ENCODE results near the gene SRC. TPM values are rescaled to one million over a fixed set of nuclear protein-coding genes. Genes with fewer than 3 reads are reported as not detected.

SRC gene
- total and polyA plus RNA-seq, 2 donors = 4.4 to 14.5 TPM

GRCh38 chr20:37302981-37303380 lies 43.0 kb upstream of the SRC start:
- 96% methylated on average over 2 of the region's 2 CpGs for WGBS
- H3K36me3 ChIP-seq (ENCODE audit: control insufficient read depth in 2 of 2, insufficient read depth in 2 of 2, low read length in 1 of 2) = peaks cover 49 to 52% of the 10 kb centered on the region in 2 donors
- no peak overlapping the region for H3K4me3 ChIP-seq (ENCODE audit: low read length in 2 of 2)
- no peaks in the 10 kb centered on the region for H3K9me3 ChIP-seq (ENCODE audit: control insufficient read depth in 2 of 2, insufficient read depth in 1 of 2, low read length in 1 of 2)
- no peak for DNase-seq (ENCODE audit: low read depth in 6 of 9, low spot score in 9 of 9)
- peaks cover 2 to 5% of the 10 kb centered on the region in 2 donors for H3K4me1 ChIP-seq (ENCODE audit: control insufficient read depth in 2 of 2, insufficient read depth in 2 of 2, low read length in 2 of 2)
- no peaks in the 10 kb centered on the region for H3K27me3 ChIP-seq (ENCODE audit: control insufficient read depth in 2 of 2, insufficient read depth in 1 of 2, low read length in 1 of 2)
- no peak overlapping the region for H3K27ac ChIP-seq (ENCODE audit: low read depth in 1 of 2, low read length in 1 of 2)

GRCh38 chr20:37303637-37304036 lies 42.3 kb upstream of the SRC start:
- WGBS = 98% methylated on average over 4 of the region's 4 CpGs
- Histone ChIP-seq H3K36me3 (ENCODE audit: control insufficient read depth in 2 of 2, insufficient read depth in 2 of 2, low read length in 1 of 2) (peaks cover 55 to 57% of the 10 kb centered on the region in 2 donors), H3K27ac (ENCODE audit: low read depth in 1 of 2, low read length in 1 of 2) (no peak overlapping the region), H3K27me3 (ENCODE audit: control insufficient read depth in 2 of 2, insufficient read depth in 1 of 2, low read length in 1 of 2) (no peaks in the 10 kb centered on the region), H3K4me1 (ENCODE audit: control insufficient read depth in 2 of 2, insufficient read depth in 2 of 2, low read length in 2 of 2) (peaks cover 2 to 6% of the 10 kb centered on the region in 2 donors), H3K9me3 (ENCODE audit: control insufficient read depth in 2 of 2, insufficient read depth in 1 of 2, low read length in 1 of 2) (no peaks in the 10 kb centered on the region), H3K4me3 (ENCODE audit: low read length in 2 of 2) (no peak overlapping the region)
- DNase-seq (ENCODE audit: low read depth in 6 of 9, low spot score in 9 of 9) = no peak

- Histone ChIP-seq H3K27me3 (ENCODE audit: control insufficient read depth in 2 of 2, insufficient read depth in 1 of 2, low read length in 1 of 2) (no peaks in the 10 kb centered on the region), H3K4me3 (ENCODE audit: low read length in 2 of 2) (no peak overlapping the region), H3K36me3 (ENCODE audit: control insufficient read depth in 2 of 2, insufficient read depth in 2 of 2, low read length in 1 of 2) (peaks cover 60 to 62% of the 10 kb centered on the region in 2 donors), H3K4me1 (ENCODE audit: control insufficient read depth in 2 of 2, insufficient read depth in 2 of 2, low read length in 2 of 2) (peaks cover 0 to 6% of the 10 kb centered on the region in 2 donors), H3K27ac (ENCODE audit: low read depth in 1 of 2, low read length in 1 of 2) (no peak overlapping the region), H3K9me3 (ENCODE audit: control insufficient read depth in 2 of 2, insufficient read depth in 1 of 2, low read length in 1 of 2) (no peaks in the 10 kb centered on the region)
- 89% methylated on average over 6 of the region's 6 CpGs for WGBS
- DNase-seq (ENCODE audit: low read depth in 6 of 9, low spot score in 9 of 9) = no peak
Observed at GRCh38 chr20:37305079-37305478, 40.9 kb upstream of the SRC start.

GRCh38 chr20:37305839-37306238 lies 40.1 kb upstream of the SRC start:
- 97% methylated on average over 3 of the region's 3 CpGs for WGBS
- Histone ChIP-seq H3K4me1 (ENCODE audit: control insufficient read depth in 2 of 2, insufficient read depth in 2 of 2, low read length in 2 of 2) (peaks cover 0 to 6% of the 10 kb centered on the region in 2 donors), H3K36me3 (ENCODE audit: control insufficient read depth in 2 of 2, insufficient read depth in 2 of 2, low read length in 1 of 2) (peaks cover 61 to 70% of the 10 kb centered on the region in 2 donors), H3K27ac (ENCODE audit: low read depth in 1 of 2, low read length in 1 of 2) (no peak overlapping the region), H3K9me3 (ENCODE audit: control insufficient read depth in 2 of 2, insufficient read depth in 1 of 2, low read length in 1 of 2) (no peaks in the 10 kb centered on the region), H3K27me3 (ENCODE audit: control insufficient read depth in 2 of 2, insufficient read depth in 1 of 2, low read length in 1 of 2) (no peaks in the 10 kb centered on the region), H3K4me3 (ENCODE audit: low read length in 2 of 2) (no peak overlapping the region)
- DNase-seq (ENCODE audit: low read depth in 6 of 9, low spot score in 9 of 9) = no peak

GRCh38 chr20:37308086-37309050 lies 37.6 kb upstream of the SRC start:
- Histone ChIP-seq H3K27me3 (ENCODE audit: control insufficient read depth in 2 of 2, insufficient read depth in 1 of 2, low read length in 1 of 2) (no peaks in the 10 kb centered on the region), H3K9me3 (ENCODE audit: control insufficient read depth in 2 of 2, insufficient read depth in 1 of 2, low read length in 1 of 2) (no peaks in the 10 kb centered on the region), H3K4me3 (ENCODE audit: low read length in 2 of 2) (no peak overlapping the region), H3K4me1 (ENCODE audit: control insufficient read depth in 2 of 2, insufficient read depth in 2 of 2, low read length in 2 of 2) (peaks cover 0 to 6% of the 10 kb centered on the region in 2 donors), H3K27ac (ENCODE audit: low read depth in 1 of 2, low read length in 1 of 2) (no peak overlapping the region), H3K36me3 (ENCODE audit: control insufficient read depth in 2 of 2, insufficient read depth in 2 of 2, low read length in 1 of 2) (peaks cover 47 to 57% of the 10 kb centered on the region in 2 donors)
- no peak for DNase-seq (ENCODE audit: low read depth in 6 of 9, low spot score in 9 of 9)
- 96% methylated on average over 8 of the region's 8 CpGs for WGBS

- DNase-seq (ENCODE audit: low read depth in 6 of 9, low spot score in 9 of 9) = no peak
- Histone ChIP-seq H3K27me3 (ENCODE audit: control insufficient read depth in 2 of 2, insufficient read depth in 1 of 2, low read length in 1 of 2) (no peaks in the 10 kb centered on the region), H3K4me1 (ENCODE audit: control insufficient read depth in 2 of 2, insufficient read depth in 2 of 2, low read length in 2 of 2) (peaks cover 0 to 7% of the 10 kb centered on the region in 2 donors), H3K9me3 (ENCODE audit: control insufficient read depth in 2 of 2, insufficient read depth in 1 of 2, low read length in 1 of 2) (no peaks in the 10 kb centered on the region), H3K27ac (ENCODE audit: low read depth in 1 of 2, low read length in 1 of 2) (no peak overlapping the region), H3K36me3 (ENCODE audit: control insufficient read depth in 2 of 2, insufficient read depth in 2 of 2, low read length in 1 of 2) (peaks cover 41 to 52% of the 10 kb centered on the region in 2 donors), H3K4me3 (ENCODE audit: low read length in 2 of 2) (no peak overlapping the region)
- 98% methylated on average over 6 of the region's 6 CpGs for WGBS
Observed at GRCh38 chr20:37309290-37309689, 36.6 kb upstream of the SRC start.

- Histone ChIP-seq H3K27me3 (ENCODE audit: control insufficient read depth in 2 of 2, insufficient read depth in 1 of 2, low read length in 1 of 2) (no peaks in the 10 kb centered on the region), H3K4me1 (ENCODE audit: control insufficient read depth in 2 of 2, insufficient read depth in 2 of 2, low read length in 2 of 2) (peaks cover 0 to 12% of the 10 kb centered on the region in 2 donors), H3K4me3 (ENCODE audit: low read length in 2 of 2) (no peak overlapping the region), H3K36me3 (ENCODE audit: control insufficient read depth in 2 of 2, insufficient read depth in 2 of 2, low read length in 1 of 2) (peaks cover 42 to 49% of the 10 kb centered on the region in 2 donors), H3K27ac (ENCODE audit: low read depth in 1 of 2, low read length in 1 of 2) (no peak overlapping the region), H3K9me3 (ENCODE audit: control insufficient read depth in 2 of 2, insufficient read depth in 1 of 2, low read length in 1 of 2) (no peaks in the 10 kb centered on the region)
- WGBS = 94% methylated on average over 16 of the region's 16 CpGs
- DNase-seq (ENCODE audit: low read depth in 6 of 9, low spot score in 9 of 9) = no peak
Observed at GRCh38 chr20:37309936-37310590, 35.9 kb upstream of the SRC start.

GRCh38 chr20:37310951-37311350 lies 35.0 kb upstream of the SRC start:
- peaks cover 5 to 19% of the 10 kb centered on the region in 2 donors for H3K4me1 ChIP-seq (ENCODE audit: control insufficient read depth in 2 of 2, insufficient read depth in 2 of 2, low read length in 2 of 2)

More at GRCh38 chr20:37310951-37311350, 35.0 kb upstream of the SRC start:
- WGBS = 98% methylated on average over 11 of the region's 11 CpGs
- H3K27me3 ChIP-seq (ENCODE audit: control insufficient read depth in 2 of 2, insufficient read depth in 1 of 2, low read length in 1 of 2) = no peaks in the 10 kb centered on the region
- peaks cover 39 to 47% of the 10 kb centered on the region in 2 donors for H3K36me3 ChIP-seq (ENCODE audit: control insufficient read depth in 2 of 2, insufficient read depth in 2 of 2, low read length in 1 of 2)
- no peaks in the 10 kb centered on the region for H3K9me3 ChIP-seq (ENCODE audit: control insufficient read depth in 2 of 2, insufficient read depth in 1 of 2, low read length in 1 of 2)
- no peak overlapping the region for H3K4me3 ChIP-seq (ENCODE audit: low read length in 2 of 2)
- H3K27ac ChIP-seq (ENCODE audit: low read depth in 1 of 2, low read length in 1 of 2) = no peak overlapping the region
- no peak for DNase-seq (ENCODE audit: low read depth in 6 of 9, low spot score in 9 of 9)

Measured in thymus (tissue), 11 donors.